ENCODE data around the gene PI4KA.
"Not testable (repeated sequence)": the region's sequence is repeated elsewhere in the genome, so short reads cannot be mapped to it uniquely, and the experiment has no call there.

Gene PI4KA

GRCh38 chr22:20844055-20845037 is 14.3 kb downstream of the PI4KA start:
- no peak for DNase-seq

GRCh38 chr22:20843501-20843900 is 15.1 kb downstream of the PI4KA start:
- DNase-seq, result no peak

- DNase-seq, result no peak
Observed at GRCh38 chr22:20840646-20841371, 17.8 kb downstream of the PI4KA start.

- no peak for DNase-seq
Observed at GRCh38 chr22:20839837-20840645, 18.6 kb downstream of the PI4KA start.

- not testable (repeated sequence) for DNase-seq
Observed at GRCh38 chr22:20839354-20839753, 19.3 kb downstream of the PI4KA start.

- no peak for DNase-seq
Observed at GRCh38 chr22:20836987-20837823, 21.4 kb downstream of the PI4KA start.

GRCh38 chr22:20834725-20835124 is 23.9 kb downstream of the PI4KA start:
- DNase-seq, result no peak

GRCh38 chr22:20834206-20834605 is 24.4 kb downstream of the PI4KA start:
- DNase-seq, result no peak

GRCh38 chr22:20833225-20833665 is 25.4 kb downstream of the PI4KA start:
- DNase-seq, result no peak

GRCh38 chr22:20829491-20830134 is 29.0 kb downstream of the PI4KA start:
- no peak for DNase-seq

GRCh38 chr22:20826373-20827152 is 32.0 kb downstream of the PI4KA start:
- not testable (repeated sequence) for DNase-seq

- DNase-seq, result no peak
Observed at GRCh38 chr22:20825624-20826023, 33.0 kb downstream of the PI4KA start.

GRCh38 chr22:20825216-20825615 is 33.4 kb downstream of the PI4KA start:
- DNase-seq, result not testable (repeated sequence)

- DNase-seq, result no peak
Observed at GRCh38 chr22:20823264-20823663, 35.3 kb downstream of the PI4KA start.

- DNase-seq, result no peak
Observed at GRCh38 chr22:20822240-20822639, 36.4 kb downstream of the PI4KA start.

- DNase-seq, result not testable (repeated sequence)
Observed at GRCh38 chr22:20821717-20822239, 36.8 kb downstream of the PI4KA start.

- no peak for DNase-seq
Observed at GRCh38 chr22:20819471-20819870, 39.1 kb downstream of the PI4KA start.

GRCh38 chr22:20818471-20818870 is 40.1 kb downstream of the PI4KA start:
- no peak for DNase-seq

- DNase-seq, result no peak
Observed at GRCh38 chr22:20816559-20816958, 42.1 kb downstream of the PI4KA start.

GRCh38 chr22:20815477-20816050 is 43.0 kb downstream of the PI4KA start:
- no peak for DNase-seq

Measured in NCI-H146 (cell line).